Activated CD4-positive, alpha-beta T cell treated with anti-CD3 and anti-CD28 coated beads, Interleukin-2, amount 50 U/mL, for 48 hours (primary cell): ENCODE results near the gene TRIM51G.
"Not testable (repeated sequence)": the region's sequence is repeated elsewhere in the genome, so short reads cannot be mapped to it uniquely, and the experiment has no call there.

ENCODE experiments used
- DNase-seq, 2 experiments: peaks; one replicate each; pipeline ENCODE4 v3.0.0-alpha.2; 2020

Gene TRIM51G, protein sequence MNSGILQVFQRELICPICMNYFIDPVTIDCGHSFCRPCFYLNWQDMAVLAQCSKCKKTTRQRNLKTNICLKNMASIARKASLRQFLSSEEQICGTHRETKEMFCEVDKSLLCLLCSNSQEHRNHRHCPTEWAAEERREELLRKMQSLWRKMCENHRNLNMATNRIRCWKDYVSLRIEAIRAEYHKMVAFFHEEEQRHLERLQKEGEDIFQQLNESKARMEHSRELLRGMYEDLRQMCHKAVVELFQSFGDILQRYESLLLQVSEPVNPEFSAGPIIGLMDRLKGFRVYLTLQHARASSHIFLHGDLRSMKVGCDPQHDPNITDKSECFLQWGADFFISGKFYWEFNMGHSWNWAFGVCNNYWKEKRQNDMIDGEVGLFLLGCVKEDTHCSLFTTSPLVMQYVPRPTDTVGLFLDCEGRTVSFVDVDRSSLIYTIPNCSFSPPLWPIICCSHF

GRCh38 chr11:48983785-48984184 lies at the start of gene TRIM51G:
TSS of gene TRIM51G (minus strand) at chr11:48983885. CDS start at chr11:48981695, 2,190 bp downstream.
- not testable (repeated sequence) for DNase-seq

GRCh38 chr11:49028523-49028922 lies 44.8 kb upstream of the TRIM51G start, which contains the start of gene TRIM49B:
TSS of gene TRIM49B (plus strand) at chr11:49028823. CDS start at chr11:49031600, 2,777 bp downstream.
- not testable (repeated sequence) for DNase-seq

DNA sequence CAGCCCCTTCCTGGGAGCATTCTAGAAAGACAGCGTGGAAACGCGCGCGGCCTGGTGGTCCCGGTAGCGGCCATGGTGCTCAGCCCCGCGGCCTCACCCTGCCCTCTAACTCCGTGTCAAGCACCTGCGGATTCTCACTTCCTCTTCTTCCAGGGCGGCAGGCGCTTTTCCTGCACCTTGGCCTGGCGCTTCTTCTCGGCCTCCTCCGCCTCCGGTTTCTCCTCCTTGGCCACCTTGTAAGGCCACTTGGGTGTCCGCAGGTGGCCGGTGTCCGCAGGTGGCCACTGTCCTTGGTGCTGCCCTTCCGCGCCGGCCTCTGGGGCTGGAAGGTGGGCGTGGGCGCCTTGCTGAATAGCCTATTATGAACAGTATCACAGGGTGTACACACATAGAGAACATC lies 15.1 kb downstream of the TRIM51G start:
- DNase-seq: not testable (repeated sequence)

DNA sequence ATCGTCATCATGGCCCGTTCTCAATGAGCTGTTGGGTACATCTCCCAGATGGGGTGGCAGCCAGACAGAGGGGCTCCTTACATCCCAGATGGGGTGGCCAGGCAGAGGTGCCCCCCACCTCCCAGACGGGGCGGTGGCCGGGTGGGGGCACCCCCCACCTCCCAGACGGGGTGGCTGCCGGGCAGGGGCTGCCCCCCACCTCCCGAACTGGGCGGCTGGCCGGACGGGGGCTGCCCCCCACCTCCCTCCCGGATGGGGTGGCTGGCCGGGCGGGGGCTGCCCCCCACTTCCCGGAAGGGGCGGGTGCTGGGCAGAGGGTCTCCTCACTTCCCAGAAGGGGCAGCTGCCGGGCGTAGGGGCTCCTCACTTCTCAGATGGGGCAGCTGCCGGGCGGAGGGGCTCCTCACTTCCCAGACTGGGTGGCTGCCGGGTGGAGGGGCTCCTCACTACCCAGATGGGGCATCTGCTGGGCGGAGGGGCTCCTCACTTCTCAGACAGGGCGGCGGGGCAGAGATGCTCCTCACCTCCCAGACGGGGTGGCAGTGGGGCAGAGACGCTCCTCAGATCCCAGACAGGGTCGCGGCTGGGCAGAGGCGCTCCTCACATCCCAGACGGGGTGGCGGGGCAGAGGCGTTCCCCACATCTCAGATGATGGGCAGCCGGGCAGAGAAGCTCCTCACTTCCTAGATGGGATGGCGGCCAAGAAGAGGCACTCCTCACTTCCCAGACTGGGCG lies 28.2 kb downstream of the TRIM51G start:
- not testable (repeated sequence) for DNase-seq

GRCh38 chr11:48945796-48946195 lies 37.9 kb downstream of the TRIM51G start:
- not testable (repeated sequence) for DNase-seq
